Endothelial cell of coronary artery (primary cell): ENCODE data around the gene SNIP1. TPM values are rescaled to one million over a fixed set of nuclear protein-coding genes. Genes with fewer than 3 reads are reported as not detected.

Source experiments
- total RNA-seq: library from RNA; depleted of rRNA; stranded (reverse); fragments of >200 nt; gene quantifications from 2 replicates; pipeline ENCODE4 v1.2.3, GENCODE V29; 2014

SNIP1 gene, protein sequence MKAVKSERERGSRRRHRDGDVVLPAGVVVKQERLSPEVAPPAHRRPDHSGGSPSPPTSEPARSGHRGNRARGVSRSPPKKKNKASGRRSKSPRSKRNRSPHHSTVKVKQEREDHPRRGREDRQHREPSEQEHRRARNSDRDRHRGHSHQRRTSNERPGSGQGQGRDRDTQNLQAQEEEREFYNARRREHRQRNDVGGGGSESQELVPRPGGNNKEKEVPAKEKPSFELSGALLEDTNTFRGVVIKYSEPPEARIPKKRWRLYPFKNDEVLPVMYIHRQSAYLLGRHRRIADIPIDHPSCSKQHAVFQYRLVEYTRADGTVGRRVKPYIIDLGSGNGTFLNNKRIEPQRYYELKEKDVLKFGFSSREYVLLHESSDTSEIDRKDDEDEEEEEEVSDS
- 14.4 and 14.8 TPM in 2 replicates for total RNA-seq

DNA sequence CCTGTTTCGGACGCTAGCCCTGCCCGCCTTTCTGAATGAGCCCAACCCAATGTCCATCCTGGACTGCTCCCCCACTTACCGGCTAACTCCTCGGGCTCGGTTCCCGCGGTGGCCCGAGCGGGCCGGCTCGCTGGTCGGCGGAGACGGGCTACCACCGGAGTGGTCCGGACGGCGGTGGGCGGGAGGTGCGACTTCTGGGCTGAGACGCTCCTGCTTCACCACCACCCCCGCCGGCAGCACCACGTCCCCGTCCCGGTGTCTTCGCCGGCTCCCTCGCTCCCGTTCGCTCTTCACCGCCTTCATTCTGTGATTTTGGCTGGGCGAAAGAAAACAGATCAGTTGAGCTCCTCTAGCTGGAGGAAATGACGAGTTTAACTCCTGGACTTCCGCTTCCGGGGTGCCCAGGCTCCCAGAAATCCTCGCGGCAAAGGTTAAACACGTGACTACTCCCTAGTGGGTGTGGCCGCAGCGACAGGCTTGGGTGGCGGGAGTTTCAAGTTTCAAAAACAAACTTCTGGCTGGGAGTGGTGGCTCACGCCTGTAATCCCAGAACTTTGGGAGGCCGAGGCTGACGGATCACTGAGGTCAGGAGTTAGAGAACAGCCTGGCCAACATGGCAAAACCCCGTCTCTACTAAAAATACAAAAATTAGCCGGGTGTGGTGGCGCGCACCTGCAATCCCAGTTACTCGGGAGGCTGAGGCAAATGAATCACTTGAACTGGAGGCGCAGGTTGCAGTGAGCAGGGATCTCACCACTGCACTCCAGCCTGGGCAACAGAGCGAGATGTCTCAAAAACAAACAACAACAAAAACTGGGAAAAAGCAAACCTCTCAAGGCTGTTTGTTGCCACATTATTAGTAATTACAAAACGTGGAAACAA, at the start of gene SNIP1:
TSS of gene SNIP1 (minus strand) at position 367 of the 882 bp plus-strand sequence. CDS start at position 303, 64 bp downstream.

DNA sequence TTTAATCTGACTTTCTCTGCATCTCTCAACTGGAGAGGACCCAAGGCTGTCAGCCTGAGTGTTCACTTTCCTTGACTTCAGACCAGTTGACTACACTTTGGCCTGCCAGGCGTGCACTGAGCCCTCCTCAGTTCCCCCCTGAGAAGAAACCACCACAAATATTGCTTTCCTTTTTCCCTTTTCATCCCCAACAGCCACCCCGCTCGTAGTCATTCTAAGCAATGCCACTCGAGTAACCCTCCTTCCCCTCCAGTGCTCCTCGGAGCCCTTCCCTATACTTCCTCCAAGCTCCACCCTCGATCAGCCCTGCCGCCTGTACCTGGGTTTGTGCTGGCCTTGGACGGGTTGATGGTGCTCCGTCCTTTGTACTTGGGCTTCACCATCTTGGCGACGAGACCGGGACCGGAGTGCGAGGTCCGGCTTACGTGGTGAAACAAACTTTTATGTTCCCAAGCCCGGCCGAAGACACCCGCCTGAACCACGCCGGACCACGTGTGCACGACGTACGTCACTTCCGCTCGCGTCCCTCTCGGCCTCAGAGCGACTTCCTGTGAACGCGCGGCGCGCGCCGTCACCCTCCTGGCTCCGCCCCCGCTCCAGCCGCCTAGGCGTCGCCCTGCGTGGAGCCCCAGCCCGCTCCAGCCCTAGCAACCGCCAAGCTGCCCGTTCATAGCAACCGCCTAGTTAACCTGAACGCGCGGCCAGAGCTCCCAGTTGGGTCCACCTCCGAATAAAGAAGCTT, 41.5 kb upstream of the SNIP1 start, which contains the start of gene GNL2:
TSS of gene GNL2 (minus strand) at position 498 of the 742 bp plus-strand sequence. CDS start at position 383, 115 bp downstream.

DNA sequence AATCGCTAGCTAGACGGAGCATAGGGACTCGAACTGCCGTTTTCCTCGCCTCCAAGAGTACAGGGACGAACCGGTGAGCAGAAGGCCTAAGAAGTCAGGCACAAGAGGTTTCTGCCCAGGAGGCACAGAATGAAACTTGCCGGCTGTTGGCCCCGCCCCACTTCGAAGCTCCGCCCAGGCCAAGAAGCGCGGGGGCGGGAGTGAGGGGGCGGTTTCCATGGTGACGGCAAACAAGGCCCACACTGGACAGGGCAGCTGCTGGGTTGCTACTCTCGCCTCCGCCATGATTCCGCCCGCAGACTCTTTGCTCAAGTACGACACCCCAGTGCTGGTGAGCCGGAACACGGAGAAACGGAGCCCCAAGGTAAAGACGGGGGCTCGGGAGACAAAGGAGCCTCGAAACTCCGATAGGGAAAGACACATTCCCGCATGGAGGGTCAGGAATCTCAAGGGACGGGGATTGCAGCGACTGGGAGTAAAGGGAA, 2.7 kb upstream of the SNIP1 start, which contains the start of gene DNALI1:
TSS of gene DNALI1 (plus strand) at position 229 of the 485 bp plus-strand sequence. CDS start at position 284, 55 bp downstream.

DNA sequence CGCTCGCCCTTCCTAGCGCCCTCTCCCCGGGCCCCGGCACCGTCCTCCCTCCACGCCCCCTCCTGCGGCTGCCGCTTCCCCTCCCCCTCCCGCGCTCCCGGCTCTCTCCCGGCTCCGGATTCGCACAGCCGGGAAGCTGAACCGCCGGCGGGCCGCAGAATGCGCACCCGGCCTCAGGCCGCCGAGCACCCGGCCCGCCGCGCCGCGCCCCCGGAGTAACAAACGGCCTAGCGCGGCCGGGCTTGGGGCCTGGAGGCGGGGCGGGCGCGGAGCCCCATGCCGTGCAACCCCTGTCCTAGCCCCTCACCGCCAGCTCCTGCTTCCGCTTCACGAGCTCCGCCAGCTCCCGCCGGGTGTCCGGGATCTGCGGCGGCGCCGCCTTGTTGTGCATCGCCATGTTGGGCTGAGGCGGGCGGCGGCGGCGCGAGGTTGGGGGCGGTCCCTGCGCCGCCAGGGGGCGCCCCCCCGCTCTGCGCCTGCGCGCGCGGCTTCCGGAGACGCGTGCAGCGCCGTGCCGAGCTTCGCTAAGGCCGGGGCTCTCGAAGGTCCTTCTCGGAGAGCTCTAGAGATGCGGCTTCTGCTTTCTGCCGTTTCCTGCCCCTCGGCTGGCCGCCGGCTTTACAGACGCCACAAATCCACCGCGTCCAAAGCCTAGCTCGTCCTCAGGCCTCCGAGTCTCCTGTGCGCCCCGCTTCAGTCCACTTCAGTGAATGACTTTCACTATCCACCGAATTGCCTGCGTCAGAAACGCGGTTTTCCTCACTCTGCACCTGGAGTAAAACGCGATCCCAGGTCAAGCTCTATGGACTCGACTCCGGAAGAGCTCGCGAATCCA, 39.5 kb downstream of the SNIP1 start, which contains the start of gene MEAF6:
TSS of gene MEAF6 (minus strand) at position 417 of the 835 bp plus-strand sequence. CDS start at position 397, 20 bp downstream.

Other genes starting within 250 kb of the SNIP1 start
- gene ZC3H12A, start 79.7 kb downstream of the SNIP1 start, total RNA-seq: 3.1 and 5.8 TPM in 2 replicates
- 37.0 and 47.2 TPM in 2 replicates for gene MEAF6, start 39.5 kb downstream of the SNIP1 start, total RNA-seq
- 1.5 and 3.1 TPM in 2 replicates for gene DNALI1, start 2.6 kb upstream of the SNIP1 start, total RNA-seq
- 84.1 and 88.0 TPM in 2 replicates for gene GNL2, start 41.6 kb upstream of the SNIP1 start, total RNA-seq
- gene RSPO1, start 80.6 kb upstream of the SNIP1 start, total RNA-seq: not detected in 2 replicates
- 4.8 and 10.1 TPM in 2 replicates for gene CDCA8, start 138.2 kb upstream of the SNIP1 start, total RNA-seq
- not detected in 2 replicates for gene EPHA10, start 210.8 kb upstream of the SNIP1 start, total RNA-seq
- 0.75 and 0.90 TPM in 2 replicates for gene MANEAL, start 239.6 kb upstream of the SNIP1 start, total RNA-seq